PC-3 (cell line): ENCODE data around the gene CORIN. TPM values are rescaled to one million over a fixed set of nuclear protein-coding genes. Genes with fewer than 3 reads are reported as not detected.

Source experiments
- ATAC-seq: fragments of 200-7000 bp; cut with Tn5 transposase; 2 replicates; pipeline ENCODE4 v1.9.1; 2020; ENCODE audit warnings: mild to moderate bottlenecking, moderate library complexity
- BruUV-seq: library from RNA; stranded (reverse); fragments of 400-500 nt; replicated peaks from 2 replicates; lab custom pipeline; 2021; lab: Mats Ljungman, UMichigan
- CTCF ChIA-PET: fragments of 300-600 bp; sonication (Branson Sonifier 250); formaldehyde crosslinking; loops from one replicate; lab custom pipeline; 2022; ENCODE audit warnings: antibody characterized with exemption; lab: Charles Lee
- POLR2A ChIA-PET: fragments of 300-600 bp; sonication (Branson Sonifier 250); formaldehyde crosslinking; loops from one replicate; lab custom pipeline; 2022; ENCODE audit warnings: antibody characterized with exemption; ENCODE audit not compliant: unreplicated experiment; lab: Charles Lee
- DNase-seq: peaks from one replicate; pipeline ENCODE4 v3.0.0-alpha.2; 2015
- H2AFZ ChIP-seq: fragments of 300-600 bp; sonication (generic); 2 replicates; pipeline ENCODE4 v1.6.0; 2016; ENCODE audit warnings: antibody characterized with exemption, low read length
- H3F3A ChIP-seq: fragments of 300-600 bp; sonication (generic); one replicate; pipeline ENCODE4 v1.6.0; 2017; ENCODE audit warnings: antibody characterized with exemption, low read length, control low read depth, mild to moderate bottlenecking; ENCODE audit not compliant: unreplicated experiment
- H3K27ac ChIP-seq: fragments of 300-600 bp; sonication (generic); 2 replicates; pipeline ENCODE4 v1.5.1; 2016; ENCODE audit warnings: mild to moderate bottlenecking, low read length
- H3K27me3 ChIP-seq: fragments of 300-600 bp; sonication (generic); 2 replicates; pipeline ENCODE4 v1.6.1; 2016; ENCODE audit warnings: low read length, mixed read lengths
- H3K36me3 ChIP-seq: fragments of 300-600 bp; sonication (generic); 2 replicates; pipeline ENCODE4 v1.6.1; 2016; ENCODE audit warnings: low read depth, mixed run types, low read length, mixed read lengths
- H3K4me1 ChIP-seq: fragments of 300-600 bp; sonication (generic); 2 replicates; pipeline ENCODE4 v1.5.1; 2016; ENCODE audit warnings: low read length; ENCODE audit not compliant: insufficient read depth
- H3K4me2 ChIP-seq: fragments of 300-600 bp; sonication (generic); 2 replicates; pipeline ENCODE4 v1.6.0; 2016; ENCODE audit warnings: low read length
- H3K4me3 ChIP-seq: fragments of 300-600 bp; sonication (generic); 2 replicates; pipeline ENCODE4 v1.5.1; 2016; ENCODE audit warnings: mild to moderate bottlenecking, low read length, mixed read lengths
- H3K79me2 ChIP-seq: fragments of 300-600 bp; sonication (generic); 2 replicates; pipeline ENCODE4 v1.6.1; 2017; ENCODE audit warnings: low read length, mixed read lengths
- H3K9ac ChIP-seq: fragments of 300-600 bp; sonication (generic); 2 replicates; pipeline ENCODE4 v1.6.0; 2016; ENCODE audit warnings: mild to moderate bottlenecking, low read length
- H3K9me2 ChIP-seq: fragments of 300-600 bp; sonication (generic); replicated peaks from 2 replicates; pipeline ENCODE4 v1.6.1; 2016; ENCODE audit warnings: mixed run types, low read length, mixed read lengths
- H3K9me3 ChIP-seq: fragments of 300-600 bp; sonication (generic); 2 replicates; pipeline ENCODE4 v1.6.1; 2016; ENCODE audit warnings: low read length, mixed read lengths
- H4K20me1 ChIP-seq: fragments of 300-600 bp; sonication (generic); 2 replicates; pipeline ENCODE4 v1.6.1; 2016; ENCODE audit warnings: low read length, mixed read lengths
- EZH2 ChIP-seq: fragments of 300-600 bp; sonication (generic); IDR thresholded peaks from one replicate; pipeline ENCODE4 v1.6.1; 2017; ENCODE audit warnings: antibody characterized with exemption, mild to moderate bottlenecking, low read length; ENCODE audit not compliant: unreplicated experiment
- EZH2phosphoT487 ChIP-seq: fragments of 300-600 bp; sonication (generic); IDR thresholded peaks from 2 replicates; pipeline ENCODE4 v1.6.1; 2018; ENCODE audit warnings: mild to moderate bottlenecking, antibody characterized with exemption, low read length, borderline replicate concordance
- intact Hi-C: fragments of 100-400 bp; cut with micrococcal nuclease; formaldehyde crosslinking; loops from 2 replicates; pipeline ENCODE4 v1.9.0; 2023
- total RNA-seq: library from RNA; depleted of rRNA; stranded (reverse); fragments of >200 nt; gene quantifications from 2 replicates; pipeline ENCODE4 v1.2.3, GENCODE V29; 2014
- TF ChIP-seq, protein P1 (sequence below): fragments of 300-600 bp; sonication (generic); conservative IDR thresholded peaks from 2 replicates; pipeline ENCODE4 v1.5.1; 2017; ENCODE audit warnings: antibody characterized with exemption, low read depth, mild to moderate bottlenecking, low read length

The CORIN gene
- total RNA-seq, 1 experiment from 2014 or later = not detected

- Histone ChIP-seq H3K4me1 (no peaks in the 10 kb centered on the region), H3K79me2 (no peaks in the 10 kb centered on the region), H3K4me3 (no peak overlapping the region), H3K9me2 (no peaks in the 10 kb centered on the region), H4K20me1 (no peaks in the 10 kb centered on the region), H2AFZ (no peak overlapping the region), H3K9me3 (no peaks in the 10 kb centered on the region), H3F3A (no peaks in the 10 kb centered on the region), H3K27ac (no peak overlapping the region), H3K36me3 (peaks cover 22% of the 10 kb centered on the region; the same call in 1 of the 2 replicates), H3K27me3 (no peaks in the 10 kb centered on the region), H3K9ac (no peak overlapping the region), H3K4me2 (no peak overlapping the region)
- intact Hi-C loops = no loop called here
- BruUV-seq = no TSS peak
- CTCF ChIA-PET = no interaction called here
- TF ChIP-seq EZH2 (no peak), EZH2phosphoT487 (no peak)
- TF ChIP-seq, protein P1, sequence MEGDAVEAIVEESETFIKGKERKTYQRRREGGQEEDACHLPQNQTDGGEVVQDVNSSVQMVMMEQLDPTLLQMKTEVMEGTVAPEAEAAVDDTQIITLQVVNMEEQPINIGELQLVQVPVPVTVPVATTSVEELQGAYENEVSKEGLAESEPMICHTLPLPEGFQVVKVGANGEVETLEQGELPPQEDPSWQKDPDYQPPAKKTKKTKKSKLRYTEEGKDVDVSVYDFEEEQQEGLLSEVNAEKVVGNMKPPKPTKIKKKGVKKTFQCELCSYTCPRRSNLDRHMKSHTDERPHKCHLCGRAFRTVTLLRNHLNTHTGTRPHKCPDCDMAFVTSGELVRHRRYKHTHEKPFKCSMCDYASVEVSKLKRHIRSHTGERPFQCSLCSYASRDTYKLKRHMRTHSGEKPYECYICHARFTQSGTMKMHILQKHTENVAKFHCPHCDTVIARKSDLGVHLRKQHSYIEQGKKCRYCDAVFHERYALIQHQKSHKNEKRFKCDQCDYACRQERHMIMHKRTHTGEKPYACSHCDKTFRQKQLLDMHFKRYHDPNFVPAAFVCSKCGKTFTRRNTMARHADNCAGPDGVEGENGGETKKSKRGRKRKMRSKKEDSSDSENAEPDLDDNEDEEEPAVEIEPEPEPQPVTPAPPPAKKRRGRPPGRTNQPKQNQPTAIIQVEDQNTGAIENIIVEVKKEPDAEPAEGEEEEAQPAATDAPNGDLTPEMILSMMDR = no peak
- DNase-seq (no peak), ATAC-seq (no peak)
- POLR2A ChIA-PET = interaction anchor here (0.7 kb wide), 1 partner anchor 49 kb away, joined by 15 read pairs; no protein-coding TSS in a partner anchor
Measured at GRCh38 chr4:47852136-47852535, 14.3 kb upstream of the CORIN start.

GRCh38 chr4:47849466-47849865 is 11.6 kb upstream of the CORIN start:
- peaks cover 20% of the 10 kb centered on the region; the same call in 1 of the 2 replicates for H3K36me3 ChIP-seq

GRCh38 chr4:47848041-47848440 is 10.2 kb upstream of the CORIN start:
- intact Hi-C loops = no loop called here
- no peak overlapping the region for H3K27ac ChIP-seq
- H3K79me2 ChIP-seq = no peaks in the 10 kb centered on the region
- peaks cover 29% of the 10 kb centered on the region for H3K36me3 ChIP-seq
- no peaks in the 10 kb centered on the region for H3F3A ChIP-seq
- no peaks in the 10 kb centered on the region for H3K9me3 ChIP-seq
- H3K9ac ChIP-seq = no peak overlapping the region
- no TSS peak for BruUV-seq
- ATAC-seq = no peak
- no peak overlapping the region for H3K4me2 ChIP-seq
- POLR2A ChIA-PET = no interaction called here
- no peaks in the 10 kb centered on the region for H4K20me1 ChIP-seq
- H3K4me3 ChIP-seq = no peak overlapping the region
- H3K4me1 ChIP-seq = no peaks in the 10 kb centered on the region
- no peak for DNase-seq
- TF ChIP-seq, protein P1 = no peak
- TF ChIP-seq EZH2phosphoT487 = no peak
- no peak for TF ChIP-seq EZH2
- no peaks in the 10 kb centered on the region for H3K9me2 ChIP-seq
- no peaks in the 10 kb centered on the region for H3K27me3 ChIP-seq
- no peak overlapping the region for H2AFZ ChIP-seq
- CTCF ChIA-PET = no interaction called here

More at GRCh38 chr4:47849466-47849865, 11.6 kb upstream of the CORIN start:
- no TSS peak for BruUV-seq
- no peak for DNase-seq
- no peaks in the 10 kb centered on the region for H4K20me1 ChIP-seq
- TF ChIP-seq EZH2 = no peak
- H3K4me2 ChIP-seq = no peak overlapping the region
- POLR2A ChIA-PET = no interaction called here
- no peak for ATAC-seq
- H3K9me3 ChIP-seq = no peaks in the 10 kb centered on the region
- H3K27me3 ChIP-seq = no peaks in the 10 kb centered on the region
- H3K4me1 ChIP-seq = no peaks in the 10 kb centered on the region
- H3K79me2 ChIP-seq = no peaks in the 10 kb centered on the region
- no peaks in the 10 kb centered on the region for H3K9me2 ChIP-seq
- no peaks in the 10 kb centered on the region for H3F3A ChIP-seq
- H3K27ac ChIP-seq = no peak overlapping the region
- CTCF ChIA-PET = no interaction called here
- H3K9ac ChIP-seq = no peak overlapping the region
- H3K4me3 ChIP-seq = no peak overlapping the region
- no peak overlapping the region for H2AFZ ChIP-seq
- intact Hi-C loops = no loop called here
